GM06990 (cell line): ENCODE data around the gene OR1F1.

Experiments used
- DNase-seq: peaks from one replicate; pipeline ENCODE4 v3.0.0-alpha.2; 2011; ENCODE audit not compliant: insufficient read length; ENCODE audit errors: extremely low read depth
- H3K27me3 ChIP-seq: replicated peaks from 2 replicates; pipeline ENCODE4 v1.6.0; 2011; ENCODE audit warnings: low read length; ENCODE audit not compliant: control insufficient read depth, insufficient read depth
- H3K36me3 ChIP-seq: 2 replicates; pipeline ENCODE4 v1.5.1; 2011; ENCODE audit warnings: low read length; ENCODE audit not compliant: control insufficient read depth, insufficient read depth
- H3K4me3 ChIP-seq: replicated peaks from 2 replicates; pipeline ENCODE4 v1.5.1; 2011; ENCODE audit warnings: low read depth, mild to moderate bottlenecking, control low read depth, low read length
- CTCF ChIP-seq: IDR thresholded peaks from 2 replicates; pipeline ENCODE4 v1.5.1; 2011; ENCODE audit warnings: low read length, control low read depth, mild to moderate bottlenecking, inconsistent platforms; ENCODE audit not compliant: insufficient read depth, poor library complexity, severe bottlenecking

Gene OR1F1

GRCh38 chr16:3182608-3183444 lies 5.2 kb upstream of the OR1F1 start:
- Histone ChIP-seq H3K4me3 (peak overlapping the region; percentile 58), H3K36me3 (no peaks in the 10 kb centered on the region), H3K27me3 (no peaks in the 10 kb centered on the region; the same call in none of the 2 replicates)
- TF ChIP-seq CTCF: peak; percentile 55
- DNase-seq: peak; percentile 78

- peak; percentile 44 for DNase-seq
- H3K4me3 ChIP-seq: peak overlapping the region; percentile 58
- no peaks in the 10 kb centered on the region for H3K36me3 ChIP-seq
- no peak for TF ChIP-seq CTCF
- no peaks in the 10 kb centered on the region; the same call in none of the 2 replicates for H3K27me3 ChIP-seq
These were observed 4.4 kb upstream of the OR1F1 start for GRCh38 chr16:3183445-3184139.

- H3K36me3 ChIP-seq: no peaks in the 10 kb centered on the region
- no peak overlapping the region for H3K4me3 ChIP-seq
- no peak for TF ChIP-seq CTCF
- no peak for DNase-seq
- H3K27me3 ChIP-seq: no peaks in the 10 kb centered on the region; the same call in 1 of the 2 replicates
These were observed 886 bp upstream of the OR1F1 start for GRCh38 chr16:3186946-3187690.

GRCh38 chr16:3188675-3188924 lies 596 bp downstream of the OR1F1 start:
- no peak for TF ChIP-seq CTCF
- DNase-seq: no peak
- Histone ChIP-seq H3K27me3 (no peaks in the 10 kb centered on the region; the same call in 1 of the 2 replicates), H3K4me3 (peak overlapping the region; percentile 67), H3K36me3 (no peaks in the 10 kb centered on the region)

- H3K36me3 ChIP-seq: no peaks in the 10 kb centered on the region
- no peaks in the 10 kb centered on the region; the same call in 1 of the 2 replicates for H3K27me3 ChIP-seq
- peak overlapping the region; percentile 67 for H3K4me3 ChIP-seq
- peak; percentile 89 for DNase-seq
- TF ChIP-seq CTCF: no peak
These were observed 1.2 kb downstream of the OR1F1 start for GRCh38 chr16:3188925-3189825.
